Measurements from ENCODE around the gene INPP4A.

INPP4A gene

DNA sequence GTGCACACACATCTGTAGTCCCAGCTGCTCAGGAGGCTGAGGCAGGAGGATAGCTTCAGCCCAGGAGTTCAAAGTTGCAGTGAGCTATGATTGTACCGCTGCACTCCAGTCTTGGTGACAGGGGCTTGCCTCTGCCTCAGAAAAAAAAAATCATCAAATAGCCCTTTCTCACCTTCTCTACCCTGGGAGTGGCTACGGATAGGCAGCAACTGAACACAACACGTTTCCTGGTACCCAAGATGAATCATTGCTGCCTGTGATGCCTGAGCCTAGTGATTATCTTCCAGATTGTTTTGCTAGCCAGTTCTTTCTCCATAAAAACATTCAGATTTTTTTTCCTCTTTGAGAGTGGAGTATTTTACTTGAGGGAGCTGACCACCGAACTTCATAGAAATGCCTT, 13.5 kb downstream of the INPP4A start:
- H3K4me3 ChIP-seq (ENCODE audit: low read depth, low read length): no peak overlapping the region
- TF ChIP-seq, protein P1, sequence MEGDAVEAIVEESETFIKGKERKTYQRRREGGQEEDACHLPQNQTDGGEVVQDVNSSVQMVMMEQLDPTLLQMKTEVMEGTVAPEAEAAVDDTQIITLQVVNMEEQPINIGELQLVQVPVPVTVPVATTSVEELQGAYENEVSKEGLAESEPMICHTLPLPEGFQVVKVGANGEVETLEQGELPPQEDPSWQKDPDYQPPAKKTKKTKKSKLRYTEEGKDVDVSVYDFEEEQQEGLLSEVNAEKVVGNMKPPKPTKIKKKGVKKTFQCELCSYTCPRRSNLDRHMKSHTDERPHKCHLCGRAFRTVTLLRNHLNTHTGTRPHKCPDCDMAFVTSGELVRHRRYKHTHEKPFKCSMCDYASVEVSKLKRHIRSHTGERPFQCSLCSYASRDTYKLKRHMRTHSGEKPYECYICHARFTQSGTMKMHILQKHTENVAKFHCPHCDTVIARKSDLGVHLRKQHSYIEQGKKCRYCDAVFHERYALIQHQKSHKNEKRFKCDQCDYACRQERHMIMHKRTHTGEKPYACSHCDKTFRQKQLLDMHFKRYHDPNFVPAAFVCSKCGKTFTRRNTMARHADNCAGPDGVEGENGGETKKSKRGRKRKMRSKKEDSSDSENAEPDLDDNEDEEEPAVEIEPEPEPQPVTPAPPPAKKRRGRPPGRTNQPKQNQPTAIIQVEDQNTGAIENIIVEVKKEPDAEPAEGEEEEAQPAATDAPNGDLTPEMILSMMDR (IDR thresholded peaks at IDR 0.05; ENCODE audit: low read depth, low read length): no peak

DNA sequence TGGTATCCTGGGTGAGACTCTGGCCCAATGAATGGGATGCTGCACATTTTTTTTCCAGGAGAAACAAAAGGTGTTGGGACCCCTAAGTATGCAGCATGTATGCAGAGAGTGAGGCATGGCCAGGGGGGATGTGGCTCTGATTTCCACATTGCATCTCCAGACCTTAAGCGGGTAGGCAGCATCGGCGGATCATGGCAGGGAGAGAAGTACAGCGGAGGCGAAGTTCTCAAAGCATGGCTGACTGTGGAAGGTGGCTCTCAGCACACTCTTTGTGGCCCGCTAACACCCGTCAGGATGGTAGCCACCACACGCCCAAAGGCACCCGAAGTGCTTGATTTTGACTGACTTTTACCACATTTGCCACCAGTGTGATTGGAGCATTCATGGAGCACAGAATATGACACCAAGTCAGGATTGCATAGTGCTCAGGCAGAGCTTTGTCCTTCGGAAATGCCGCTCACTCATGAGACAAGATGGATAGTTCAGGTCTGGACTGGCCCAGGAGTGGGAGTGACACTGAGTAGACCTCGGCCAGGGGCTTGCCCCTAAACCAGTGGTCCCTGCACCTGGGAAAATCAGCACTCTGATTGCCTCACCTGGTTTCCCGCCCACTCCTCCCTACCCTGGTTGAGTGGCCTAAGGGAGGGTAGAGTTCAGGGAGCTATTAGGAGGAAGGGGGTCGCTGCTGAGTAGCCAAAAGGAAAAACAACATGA, 14.2 kb downstream of the INPP4A start:
- H3K4me3 ChIP-seq (ENCODE audit: low read depth, low read length): no peak overlapping the region
- TF ChIP-seq, protein P1 (IDR thresholded peaks at IDR 0.05; ENCODE audit: low read depth, low read length): no peak

DNA sequence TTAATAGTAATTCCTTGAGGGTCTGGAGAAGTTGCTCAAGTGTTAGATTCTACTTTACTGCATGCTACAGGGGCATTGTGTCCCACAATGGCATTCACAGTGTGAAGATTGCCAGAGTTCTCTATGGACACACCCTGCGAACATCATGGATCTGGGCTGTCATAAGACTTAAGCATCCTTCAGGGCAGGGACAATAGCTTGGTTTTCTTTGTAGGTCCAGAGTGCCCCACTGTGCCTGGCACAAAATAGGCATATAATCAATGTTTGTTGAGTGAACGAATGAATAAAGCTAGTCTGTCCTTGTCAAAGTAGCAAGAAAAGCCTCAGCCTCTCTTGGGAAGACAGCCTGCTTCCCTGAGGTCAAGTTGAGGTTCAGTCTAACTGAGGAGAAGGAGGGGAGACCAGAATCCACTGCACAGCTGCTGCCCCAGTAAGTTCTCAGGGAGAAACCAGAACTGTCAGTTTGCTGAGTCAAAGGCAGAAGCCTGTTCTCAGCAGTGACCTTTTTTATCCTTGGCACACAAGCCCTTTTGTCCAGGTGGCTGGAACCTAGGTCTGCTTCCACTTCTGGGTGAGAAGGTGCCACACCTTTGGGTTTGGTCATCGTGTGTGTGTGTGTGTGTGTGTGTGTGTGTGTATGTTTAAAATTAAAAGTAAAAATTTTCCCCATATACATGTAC, 15.0 kb downstream of the INPP4A start:
- TF ChIP-seq, protein P1 (IDR thresholded peaks at IDR 0.05; ENCODE audit: low read depth, low read length): no peak
- H3K4me3 ChIP-seq (ENCODE audit: low read depth, low read length): no peak overlapping the region

DNA sequence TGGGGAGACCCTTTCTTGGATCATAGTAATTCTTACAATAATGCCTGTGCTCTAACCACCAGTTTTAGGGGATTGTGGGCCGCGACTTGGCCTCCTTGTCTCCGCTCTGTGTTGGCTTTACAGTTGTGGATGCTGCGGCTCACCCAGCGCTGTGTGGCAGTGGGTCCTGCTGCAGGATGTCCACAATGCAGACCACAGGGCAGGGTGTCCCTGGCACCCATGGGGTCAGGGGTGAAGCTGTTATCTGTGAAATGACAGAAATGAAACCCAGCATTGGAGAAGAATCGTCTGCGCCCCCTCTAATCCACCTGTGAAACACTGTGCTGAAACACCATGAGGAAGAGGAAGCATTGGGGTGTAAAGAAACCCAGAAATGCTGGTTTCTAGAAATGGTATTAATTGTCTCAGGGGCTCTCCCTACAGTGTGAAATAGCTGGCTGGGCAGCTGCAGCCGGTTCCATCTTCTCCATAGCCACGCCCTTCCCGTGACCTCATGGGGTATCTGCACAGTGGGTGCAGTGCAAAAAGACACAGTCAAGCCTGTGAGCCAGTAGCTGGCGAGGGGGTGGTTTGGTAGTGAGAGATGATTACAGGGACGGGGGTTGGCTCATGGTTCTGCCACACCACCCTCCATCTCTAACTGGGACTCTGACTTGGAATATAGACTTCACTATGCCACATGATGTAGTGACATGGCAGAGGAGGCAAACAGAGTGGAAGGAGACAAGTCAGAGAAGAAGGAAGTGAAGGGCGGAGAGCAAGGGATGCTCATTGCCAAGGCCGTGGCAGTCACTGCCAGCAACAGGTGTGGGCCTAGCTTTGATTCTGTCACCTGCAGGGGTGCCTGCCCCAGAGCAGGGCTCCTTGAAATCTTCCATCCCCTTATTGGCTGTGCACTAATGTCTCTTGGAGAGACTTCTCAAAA, 16.2 kb downstream of the INPP4A start:
- no peak overlapping the region for H3K4me3 ChIP-seq (ENCODE audit: low read depth, low read length)
- TF ChIP-seq, protein P1 (IDR thresholded peaks at IDR 0.05; ENCODE audit: low read depth, low read length): no peak

DNA sequence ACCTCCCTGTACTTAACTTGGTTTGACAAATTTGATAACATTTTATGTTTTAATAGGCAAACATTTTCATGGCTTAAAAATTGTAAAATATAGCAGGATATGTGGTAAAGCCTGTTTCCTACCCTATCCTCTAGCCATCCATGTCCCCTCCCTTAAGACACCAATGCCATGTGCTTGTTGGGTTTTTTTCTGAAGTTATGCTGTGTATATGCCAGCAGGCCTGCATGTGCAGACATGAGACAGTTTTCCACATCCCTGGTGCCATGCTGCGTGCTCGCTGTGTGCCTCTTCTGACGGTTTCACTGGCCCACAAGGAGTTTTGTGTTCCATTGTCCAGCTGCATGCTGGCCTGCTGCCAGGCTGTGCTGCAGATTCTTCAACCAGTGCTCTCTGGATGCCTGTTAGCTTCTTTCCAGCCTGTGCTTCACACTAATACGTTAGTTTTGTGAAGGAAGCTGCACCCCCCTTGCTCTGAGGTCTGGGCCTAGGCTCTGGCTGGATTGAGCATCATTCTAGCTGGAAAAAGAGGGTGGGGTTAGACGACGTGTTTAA, 16.9 kb downstream of the INPP4A start:
- TF ChIP-seq, protein P1 (IDR thresholded peaks at IDR 0.05; ENCODE audit: low read depth, low read length): no peak

DNA sequence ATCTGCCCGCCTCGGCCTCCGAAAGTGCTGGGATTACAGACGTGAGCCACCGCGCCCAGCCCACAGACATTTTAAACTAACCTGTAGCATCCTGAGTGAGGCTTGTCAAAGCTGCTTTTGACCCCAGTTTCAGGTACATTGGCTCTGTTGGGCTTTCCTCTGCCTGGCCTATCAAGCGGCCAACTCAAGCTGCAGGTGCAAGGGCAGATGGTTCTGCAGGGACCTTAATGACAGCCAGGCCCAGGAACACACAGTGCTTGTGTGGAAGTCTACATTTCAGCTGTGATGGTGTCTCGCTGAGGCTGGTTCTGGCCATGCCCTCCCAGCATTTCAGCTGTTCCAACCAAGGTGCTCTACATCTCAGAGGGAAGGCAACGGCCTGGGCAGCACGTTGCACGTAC, 18.4 kb downstream of the INPP4A start:
- H3K4me3 ChIP-seq (ENCODE audit: low read depth, low read length): no peak overlapping the region
- TF ChIP-seq, protein P1 (IDR thresholded peaks at IDR 0.05; ENCODE audit: low read depth, low read length): no peak

More for the DNA sequence above, 16.9 kb downstream of the INPP4A start:
- no peak overlapping the region for H3K4me3 ChIP-seq (ENCODE audit: low read depth, low read length)

Measured in WI38 (cell line).